SH-SY5Y (cell line): Measurements from ENCODE around the gene RBM19.

Experiments used
- GATA2 ChIP-seq: IDR thresholded peaks from 2 replicates; pipeline ENCODE4 v1.6.1; 2011; ENCODE audit warnings: mild to moderate bottlenecking, low read depth, low read length
- GATA3 ChIP-seq: IDR thresholded peaks from 2 replicates; pipeline ENCODE4 v1.6.1; 2011; ENCODE audit warnings: low read depth, mild to moderate bottlenecking, low read length, moderate library complexity

Gene RBM19

DNA sequence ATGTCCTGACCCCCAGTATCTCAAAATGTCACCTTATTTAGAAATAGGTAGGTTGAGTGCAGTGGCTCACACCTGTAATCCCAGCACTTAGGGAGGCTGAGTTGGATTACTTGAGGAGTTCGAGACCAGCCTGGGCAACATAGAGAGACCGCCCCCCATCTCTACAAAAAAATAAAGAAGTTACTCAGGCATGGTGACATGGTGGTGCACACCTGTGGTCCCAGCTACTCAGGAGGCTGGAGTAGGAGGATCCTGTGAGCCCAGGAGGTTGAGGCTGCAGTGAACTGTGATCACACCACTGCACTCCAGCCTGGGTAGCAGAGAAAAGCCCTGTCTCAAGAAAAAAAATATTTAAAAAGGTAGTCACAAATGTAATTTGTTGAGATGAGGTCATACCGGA is 27.9 kb upstream of the RBM19 start:
- TF ChIP-seq GATA2 (no peak), GATA3 (no peak)

DNA sequence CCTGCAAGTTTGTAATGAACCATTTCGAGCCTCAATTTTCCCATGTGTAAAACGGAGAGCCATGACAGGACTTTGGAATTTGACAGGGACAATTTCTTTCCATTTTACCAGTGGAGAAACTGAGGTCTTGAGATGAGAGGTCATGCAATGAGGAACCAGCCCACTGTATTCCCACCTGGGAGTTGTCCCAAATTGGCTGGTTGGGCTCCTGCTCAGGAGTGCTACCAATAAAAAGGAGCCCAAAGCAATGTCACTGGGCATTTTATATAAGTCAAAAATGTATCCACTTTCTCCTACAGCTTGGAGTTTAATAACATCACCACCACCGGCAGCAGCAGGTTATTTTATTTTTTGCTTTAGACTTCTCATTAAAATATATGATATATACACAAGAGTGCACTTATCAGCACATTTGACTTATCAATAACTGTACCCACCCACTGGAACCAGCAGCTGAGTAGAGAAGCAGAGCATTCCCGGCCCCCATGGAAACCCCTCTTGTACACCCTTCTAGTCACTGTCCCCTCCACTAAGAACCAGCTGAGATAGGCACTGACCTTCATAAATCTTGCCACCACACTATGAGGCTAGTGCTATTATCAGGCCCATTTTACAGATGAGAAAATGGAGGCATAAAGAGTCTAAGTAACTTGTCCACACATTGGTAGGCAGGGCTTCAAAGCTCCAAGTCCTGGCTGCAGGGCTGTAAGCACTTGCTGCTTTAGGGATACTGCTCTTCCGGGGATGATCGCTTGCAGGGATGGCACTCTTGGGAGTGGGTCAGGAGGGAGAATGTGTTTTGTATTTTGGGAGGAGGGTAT is 25.3 kb upstream of the RBM19 start:
- no peak for TF ChIP-seq GATA2
- TF ChIP-seq GATA3 = no peak

DNA sequence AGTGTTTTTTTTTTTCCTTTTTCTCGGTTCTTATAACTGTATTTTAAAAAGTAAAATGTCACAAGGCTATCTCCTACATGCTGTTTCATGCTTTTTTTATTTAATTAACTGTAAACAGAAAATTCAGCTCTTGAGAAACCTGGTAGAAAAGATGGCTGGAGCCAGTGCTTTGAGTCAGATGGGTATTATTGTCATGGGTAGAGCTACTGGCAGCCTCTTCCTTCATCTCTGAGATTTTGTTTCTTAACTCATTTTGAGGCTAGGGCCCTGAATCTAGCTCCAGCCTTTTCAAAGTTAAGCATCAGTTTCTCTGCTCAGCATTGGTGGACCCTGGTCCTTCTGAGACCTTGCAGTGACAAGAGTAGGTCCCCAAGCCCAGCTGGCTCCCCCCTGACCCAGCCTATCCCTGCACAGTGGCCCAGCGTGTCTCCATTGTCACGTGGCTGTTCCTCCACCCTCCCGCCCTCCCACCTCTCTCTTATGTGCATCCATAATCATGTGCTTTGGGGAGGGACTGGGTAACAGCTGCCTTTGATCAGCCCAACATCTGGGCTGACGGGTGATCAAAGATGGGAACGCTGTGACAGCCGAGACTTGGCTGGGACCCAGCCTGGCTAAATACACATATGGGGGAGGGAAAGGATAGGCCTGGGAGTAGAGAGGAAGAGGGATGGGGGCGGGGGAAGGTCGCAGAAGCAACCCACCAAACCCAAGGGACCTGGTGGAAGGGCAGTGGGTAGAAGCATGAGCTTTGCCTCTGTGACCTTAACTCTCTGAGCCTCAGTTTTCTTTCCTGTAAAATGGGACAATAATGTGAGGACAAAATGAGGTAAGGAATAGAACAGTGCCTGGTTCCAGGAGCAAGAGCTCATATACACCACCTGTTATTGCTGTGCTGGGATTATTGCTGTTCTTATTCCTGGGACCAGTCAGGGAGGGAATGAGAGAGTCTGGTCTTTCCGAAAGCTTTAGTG is 24.4 kb upstream of the RBM19 start:
- TF ChIP-seq GATA2 (no peak), GATA3 (no peak)

DNA sequence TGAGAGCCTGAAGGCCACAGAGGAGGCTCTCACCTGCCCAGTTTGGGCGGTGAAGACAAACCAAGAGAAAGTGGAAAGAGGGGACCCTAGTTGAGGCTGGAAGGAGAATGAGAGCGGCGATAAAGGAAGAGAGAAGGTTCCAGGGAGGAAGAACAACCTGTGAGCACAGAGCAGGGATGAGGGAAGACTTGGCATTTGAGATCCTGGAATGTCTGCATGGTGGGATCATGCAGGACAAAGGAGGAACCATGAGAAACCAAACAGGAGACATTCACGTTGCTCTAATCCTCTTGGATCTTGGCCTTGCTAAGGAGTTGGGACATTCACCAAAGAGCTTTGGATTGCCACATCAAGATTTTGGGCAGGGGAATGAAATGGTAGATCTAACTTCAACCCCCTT is 22.9 kb upstream of the RBM19 start:
- TF ChIP-seq GATA2 = no peak
- TF ChIP-seq GATA3 = no peak

DNA sequence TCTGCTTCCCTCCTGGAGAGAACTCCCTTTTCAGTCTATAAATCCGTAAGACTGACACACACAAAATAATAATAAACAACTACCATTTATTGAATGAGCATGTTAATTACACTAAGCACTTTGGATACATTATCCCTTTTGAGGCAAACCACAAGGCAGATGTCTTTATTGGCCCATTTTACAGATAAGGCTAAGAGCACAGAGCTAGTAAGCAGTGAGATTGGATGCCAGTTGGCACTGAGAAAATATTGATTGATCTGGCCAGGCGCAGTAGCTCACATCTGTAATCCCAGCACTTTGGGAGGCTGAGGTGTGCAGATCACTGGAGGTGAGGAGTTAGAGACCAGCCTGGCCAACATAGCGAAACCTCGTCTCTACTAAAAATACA is 21.9 kb upstream of the RBM19 start:
- TF ChIP-seq GATA2 (no peak), GATA3 (no peak)

DNA sequence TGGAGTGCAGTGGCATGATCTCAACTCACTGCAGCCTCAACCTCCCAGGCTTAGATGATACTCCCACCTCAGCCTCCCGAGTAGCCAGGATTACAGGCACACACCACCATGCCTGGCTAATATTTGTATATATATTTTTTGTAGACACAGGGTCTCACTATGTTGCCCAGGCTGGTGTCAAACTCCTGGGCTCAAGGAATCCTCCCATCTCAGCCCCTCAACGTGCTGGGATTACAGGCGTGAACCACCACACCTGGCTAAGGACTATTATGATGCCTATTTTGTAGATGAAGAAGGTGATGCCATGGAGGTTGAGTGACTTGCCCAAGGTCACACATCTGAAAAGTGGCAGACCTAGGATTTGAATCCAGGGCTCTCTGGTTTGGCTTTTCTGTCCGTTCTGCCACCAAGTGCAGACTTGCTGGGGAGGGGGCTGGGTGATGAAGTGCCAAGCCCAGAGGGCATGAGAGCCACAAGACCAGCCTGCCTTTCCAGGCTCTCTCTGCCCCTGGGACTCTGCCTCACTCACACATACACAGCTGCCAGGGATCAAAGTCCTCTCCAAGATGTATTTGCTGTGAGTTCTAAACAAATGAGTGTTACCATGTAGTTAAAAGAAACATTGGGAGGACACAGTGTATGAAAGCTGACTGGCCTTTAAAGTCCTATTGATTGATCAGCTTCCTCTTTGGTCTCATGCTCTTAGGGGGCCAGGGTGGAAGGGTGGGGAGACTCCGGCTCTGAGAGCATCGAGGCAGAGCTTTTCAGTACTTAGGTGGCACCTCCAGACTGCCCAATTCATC is 21.3 kb upstream of the RBM19 start:
- no peak for TF ChIP-seq GATA3
- TF ChIP-seq GATA2 = no peak

DNA sequence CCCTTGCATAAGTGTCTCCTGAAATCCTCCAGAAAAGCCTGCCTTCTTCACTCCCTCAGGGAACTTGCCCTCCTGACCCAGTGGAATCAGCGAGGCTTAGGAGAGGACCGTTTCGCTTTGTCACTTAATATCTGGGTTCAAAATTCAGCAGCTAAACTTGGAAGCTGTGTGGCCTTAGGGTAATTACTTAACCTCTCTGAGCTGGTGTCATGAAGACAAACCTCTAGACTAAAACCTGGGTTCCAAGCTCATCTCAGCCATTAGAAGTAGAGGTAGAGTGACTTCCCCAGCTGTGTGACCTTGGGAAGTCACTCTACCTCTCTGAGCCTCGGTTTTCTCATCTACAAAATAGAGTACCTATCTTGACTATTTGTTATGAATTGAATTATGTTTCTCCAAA is 18.3 kb upstream of the RBM19 start:
- TF ChIP-seq GATA3 (no peak), GATA2 (no peak)

DNA sequence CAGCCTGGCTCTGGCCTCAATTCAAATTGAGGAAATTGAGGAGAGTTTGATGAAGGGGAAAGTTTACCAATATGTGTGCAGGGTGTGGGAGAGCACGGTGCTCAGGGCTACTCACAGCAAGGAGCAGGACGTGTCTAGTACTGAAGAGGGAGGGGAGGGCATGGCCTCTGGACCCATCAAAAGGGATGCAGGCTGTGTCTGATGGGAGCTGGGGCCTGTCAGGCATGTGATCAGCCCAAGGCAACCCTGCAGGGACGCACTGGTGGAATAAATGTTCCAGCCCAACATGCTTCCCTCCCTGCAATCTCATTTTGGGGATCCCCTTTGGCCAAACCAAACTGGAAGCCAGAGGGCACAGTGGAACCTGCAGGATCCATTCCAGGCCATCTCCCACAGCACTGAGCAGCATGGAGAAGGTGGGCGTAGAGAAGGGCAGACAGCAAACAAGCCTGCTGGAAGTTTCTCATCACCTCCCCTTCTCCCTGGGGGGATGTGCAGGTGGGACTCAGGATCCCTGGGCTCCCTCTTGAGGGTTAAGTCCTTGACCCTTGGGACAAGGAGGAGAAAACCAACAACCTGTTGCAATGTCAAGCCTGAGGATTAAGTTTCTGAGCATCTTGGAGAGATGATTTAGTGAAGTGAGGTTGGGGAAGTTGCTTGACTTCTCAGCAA is 17.8 kb upstream of the RBM19 start:
- TF ChIP-seq GATA2 (no peak), GATA3 (no peak)

DNA sequence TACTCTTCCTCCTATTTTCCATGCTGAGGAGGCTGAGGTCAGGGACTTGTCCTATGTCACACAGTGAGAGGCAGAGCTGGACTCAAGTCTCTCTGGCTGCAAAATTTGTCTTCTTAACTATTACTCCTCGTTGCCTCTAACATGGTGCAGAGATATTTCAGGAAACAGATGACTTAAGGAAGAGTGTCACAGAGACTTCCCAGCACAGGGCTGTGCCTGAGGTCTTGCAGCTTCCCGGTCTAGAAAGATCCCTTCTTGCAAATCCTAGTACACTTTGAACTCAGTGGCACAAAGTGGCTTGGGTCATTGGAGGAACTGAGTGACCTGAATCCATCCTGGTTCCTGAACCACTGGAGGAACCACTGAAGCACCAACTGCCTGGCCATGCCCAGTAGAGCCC is 17.1 kb upstream of the RBM19 start:
- TF ChIP-seq GATA2 = no peak
- TF ChIP-seq GATA3 = no peak

DNA sequence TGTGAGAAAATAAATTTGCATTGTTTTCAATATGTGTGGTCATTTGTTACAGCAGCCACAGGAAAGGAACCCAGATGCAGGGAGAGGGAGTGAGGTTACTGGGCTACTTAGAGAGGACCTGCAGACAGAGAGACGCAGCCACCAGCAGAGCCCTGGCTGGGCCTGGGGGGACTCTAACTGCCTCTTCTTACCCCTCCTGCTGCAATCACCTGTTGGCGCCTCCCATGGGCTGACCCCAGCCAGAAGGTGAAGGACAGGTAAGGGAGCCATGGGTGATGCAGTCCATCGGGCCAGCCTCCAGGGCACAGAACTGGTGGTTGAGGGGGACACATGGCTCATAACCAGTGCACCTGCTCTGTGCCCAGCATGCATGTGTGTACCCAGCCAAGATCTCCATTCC is 15.8 kb upstream of the RBM19 start:
- no peak for TF ChIP-seq GATA2
- no peak for TF ChIP-seq GATA3

DNA sequence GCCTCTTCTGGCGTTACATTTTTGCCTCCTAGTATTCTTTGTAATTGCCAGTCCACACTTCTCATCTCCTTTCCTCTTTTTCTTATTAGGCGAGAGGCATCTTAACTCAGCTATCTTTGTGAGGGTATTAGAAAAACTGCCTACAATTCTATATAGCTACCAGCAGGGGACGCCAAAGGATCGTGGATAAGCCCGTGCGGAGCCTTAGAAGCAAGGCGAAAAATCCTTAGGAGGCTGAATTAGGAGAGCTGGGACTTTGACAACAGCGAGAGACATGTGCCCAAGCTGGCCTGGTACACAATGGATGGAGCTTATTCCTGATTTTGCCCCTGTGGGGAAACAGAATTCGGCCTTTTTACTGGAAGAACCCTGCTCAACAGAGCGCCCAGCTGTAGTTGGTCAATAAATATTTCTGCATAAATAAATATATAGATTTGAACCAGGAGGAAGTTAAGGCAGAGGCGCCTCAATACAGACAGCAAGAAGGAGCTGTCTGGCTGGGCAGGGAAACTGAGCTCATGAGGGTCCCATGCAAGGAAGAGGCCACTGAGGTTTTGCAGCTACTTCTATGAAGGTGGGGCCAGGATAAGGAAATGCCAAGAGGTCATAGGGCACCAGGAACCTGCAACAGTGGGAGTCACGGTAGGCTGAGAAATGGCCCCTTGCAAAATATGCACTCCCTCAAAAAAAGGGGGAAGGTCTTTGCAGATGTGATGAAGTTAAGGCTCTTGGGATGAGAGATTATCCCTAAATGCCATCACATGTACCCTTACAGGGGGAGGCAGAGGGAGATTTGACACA is 14.6 kb upstream of the RBM19 start:
- TF ChIP-seq GATA2 (no peak), GATA3 (no peak)

DNA sequence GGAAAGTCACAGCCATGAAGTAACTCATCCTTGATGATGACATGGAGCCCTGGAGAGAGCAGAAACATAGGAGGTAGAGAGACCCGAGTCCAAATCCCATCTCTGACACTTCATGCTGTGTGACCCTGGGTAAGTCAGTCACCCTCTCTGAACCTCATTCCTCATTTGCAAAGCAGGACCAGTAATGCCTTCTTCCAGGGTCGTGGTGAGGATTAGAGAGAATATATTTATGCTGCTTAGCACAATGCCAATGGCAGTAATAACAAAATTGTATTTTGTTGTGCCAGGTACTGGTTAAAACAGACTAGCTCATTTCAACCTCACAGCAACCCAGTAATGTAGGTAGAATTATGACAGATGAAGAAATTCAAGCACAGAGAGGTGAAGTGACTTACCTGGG is 13.9 kb upstream of the RBM19 start:
- TF ChIP-seq GATA3 = no peak
- no peak for TF ChIP-seq GATA2

DNA sequence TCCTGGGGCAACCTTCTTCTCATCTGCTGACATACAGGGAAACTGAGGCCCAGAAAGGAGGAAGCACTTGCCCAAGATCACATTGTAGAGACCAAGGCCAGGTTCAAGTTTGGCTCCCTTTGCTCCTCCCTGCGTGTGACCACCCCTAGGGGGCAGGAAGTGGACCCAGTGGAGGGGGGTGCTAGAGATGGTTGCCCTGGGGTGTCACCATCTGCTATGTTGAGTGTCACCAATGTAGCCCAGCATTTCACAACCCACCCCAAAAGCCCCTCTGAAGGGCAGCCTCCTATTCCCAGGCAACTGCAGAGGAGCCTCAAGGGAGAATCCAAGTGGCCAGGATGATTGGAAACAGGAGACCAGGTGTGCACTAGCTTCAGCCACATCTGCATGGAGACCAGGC is 12.0 kb upstream of the RBM19 start:
- TF ChIP-seq GATA2 (no peak), GATA3 (no peak)
